Measurements from ENCODE around the gene SCNN1A. TPM values are rescaled to one million over a fixed set of nuclear protein-coding genes. Genes with fewer than 3 reads are reported as not detected.

SCNN1A gene
- polyA plus RNA-seq, 1 experiment, result 0.36 TPM

GRCh38 chr12:6404390-6404789, 29.0 kb upstream of the SCNN1A start:
- no peaks in the 10 kb centered on the region for H3K36me3 ChIP-seq (ENCODE audit: control insufficient read depth, insufficient read depth, low read length)
- ChIA-PET CTCF (no interaction called here), POLR2A (interaction anchor here (0.6 to 0.7 kb wide), 2 partner anchors 147 to 355 kb away, joined by 3 to 11 read pairs; no protein-coding TSS in a partner anchor)
- no peak for DNase-seq (ENCODE audit: low read depth)
- H3K4me3 ChIP-seq (ENCODE audit: low read depth, low read length), result no peak overlapping the region
- H3K27me3 ChIP-seq (ENCODE audit: control insufficient read depth, insufficient read depth, low read length), result no peaks in the 10 kb centered on the region
- no peak for TF ChIP-seq CTCF (IDR thresholded peaks at IDR 0.05; ENCODE audit: insufficient read depth, low read depth, low read length)

- POLR2A ChIA-PET, result no interaction called here
- no peak for DNase-seq (ENCODE audit: low read depth)
- no peak for TF ChIP-seq CTCF (IDR thresholded peaks at IDR 0.05; ENCODE audit: insufficient read depth, low read depth, low read length)
- Histone ChIP-seq H3K27me3 (ENCODE audit: control insufficient read depth, insufficient read depth, low read length) (no peaks in the 10 kb centered on the region), H3K36me3 (ENCODE audit: control insufficient read depth, insufficient read depth, low read length) (no peaks in the 10 kb centered on the region), H3K4me3 (ENCODE audit: low read depth, low read length) (no peak overlapping the region)
- CTCF ChIA-PET, result interaction anchor here (1.3 to 1.5 kb wide), 2 partner anchors 12 to 24 kb away, joined by 3 to 5 read pairs; no protein-coding TSS in a partner anchor
Measured at GRCh38 chr12:6399884-6400644, 24.7 kb upstream of the SCNN1A start.

- Histone ChIP-seq H3K27me3 (ENCODE audit: control insufficient read depth, insufficient read depth, low read length) (no peaks in the 10 kb centered on the region), H3K4me3 (ENCODE audit: low read depth, low read length) (no peak overlapping the region), H3K36me3 (ENCODE audit: control insufficient read depth, insufficient read depth, low read length) (peaks cover 4% of the 10 kb centered on the region)
- ChIA-PET POLR2A (no interaction called here), CTCF (no interaction called here)
- no peak for DNase-seq (ENCODE audit: low read depth)
- no peak for TF ChIP-seq CTCF (IDR thresholded peaks at IDR 0.05; ENCODE audit: insufficient read depth, low read depth, low read length)
Measured at GRCh38 chr12:6396031-6396430, 20.7 kb upstream of the SCNN1A start.

GRCh38 chr12:6394398-6394797, 19.0 kb upstream of the SCNN1A start:
- ChIA-PET POLR2A (no interaction called here), CTCF (interaction anchor here (0.6 kb wide), 1 partner anchor 275 kb away, joined by 5 read pairs; no protein-coding TSS in a partner anchor)
- no peak for TF ChIP-seq CTCF (IDR thresholded peaks at IDR 0.05; ENCODE audit: insufficient read depth, low read depth, low read length)
- DNase-seq (ENCODE audit: low read depth), result no peak
- Histone ChIP-seq H3K4me3 (ENCODE audit: low read depth, low read length) (no peak overlapping the region), H3K36me3 (ENCODE audit: control insufficient read depth, insufficient read depth, low read length) (peaks cover 13% of the 10 kb centered on the region), H3K27me3 (ENCODE audit: control insufficient read depth, insufficient read depth, low read length) (no peaks in the 10 kb centered on the region)

GRCh38 chr12:6393109-6393508, 17.7 kb upstream of the SCNN1A start:
- CTCF ChIA-PET, result interaction anchor here (1.5 kb wide), 1 partner anchor 67 kb away, joined by 4 read pairs; no protein-coding TSS in a partner anchor
- Histone ChIP-seq H3K4me3 (ENCODE audit: low read depth, low read length) (no peak overlapping the region), H3K27me3 (ENCODE audit: control insufficient read depth, insufficient read depth, low read length) (no peaks in the 10 kb centered on the region), H3K36me3 (ENCODE audit: control insufficient read depth, insufficient read depth, low read length) (peaks cover 21% of the 10 kb centered on the region)
- POLR2A ChIA-PET, result interaction anchor here (0.6 kb wide), 1 partner anchor 71 kb away, joined by 3 read pairs; no protein-coding TSS in a partner anchor
- no peak for DNase-seq (ENCODE audit: low read depth)
- TF ChIP-seq CTCF (IDR thresholded peaks at IDR 0.05; ENCODE audit: insufficient read depth, low read depth, low read length), result no peak
